HG02884 (cell line): ENCODE results near the gene LINGO1.

Experiments used
- ATAC-seq: cut with Tn5 transposase; IDR thresholded peaks from one replicate; pipeline ENCODE4 v1.9.1; 2021; ENCODE audit warnings: mild to moderate bottlenecking, moderate library complexity; ENCODE audit not compliant: unreplicated experiment

The LINGO1 gene

GRCh38 chr15:77572186-77572585 lies 60.5 kb downstream of the LINGO1 start:
- no peak for ATAC-seq

- no peak for ATAC-seq
Measured at GRCh38 chr15:77571741-77572140, 61.0 kb downstream of the LINGO1 start.

- no peak for ATAC-seq
Measured at GRCh38 chr15:77571181-77571580, 61.5 kb downstream of the LINGO1 start.

GRCh38 chr15:77569729-77570125 lies 63.0 kb downstream of the LINGO1 start:
- no peak for ATAC-seq

GRCh38 chr15:77568973-77569728 lies 63.6 kb downstream of the LINGO1 start:
- no peak for ATAC-seq

- no peak for ATAC-seq
Measured at GRCh38 chr15:77568014-77568972, 64.4 kb downstream of the LINGO1 start.

- ATAC-seq = no peak
Measured at GRCh38 chr15:77567202-77567601, 65.5 kb downstream of the LINGO1 start.

- ATAC-seq = no peak
Measured at GRCh38 chr15:77566092-77566491, 66.6 kb downstream of the LINGO1 start.

- no peak for ATAC-seq
Measured at GRCh38 chr15:77565378-77565915, 67.3 kb downstream of the LINGO1 start.

GRCh38 chr15:77564938-77565337 lies 67.8 kb downstream of the LINGO1 start:
- ATAC-seq = no peak

GRCh38 chr15:77564341-77564740 lies 68.4 kb downstream of the LINGO1 start:
- no peak for ATAC-seq

GRCh38 chr15:77563623-77564156 lies 69.0 kb downstream of the LINGO1 start:
- ATAC-seq = no peak
